Measurements from ENCODE around the gene RXFP2.

GRCh38 chr13:31835932-31836331, 96.6 kb downstream of the RXFP2 start:
- no peak for TF ChIP-seq POLR2AphosphoS5 (IDR thresholded peaks at IDR 0.05; ENCODE audit: low read depth, low read length)
- no peak for TF ChIP-seq POLR2A (IDR thresholded peaks at IDR 0.05; ENCODE audit: low read depth, low read length)
- no peak for TF ChIP-seq POU2F2 (IDR thresholded peaks at IDR 0.05; ENCODE audit: low read depth, low read length)
